C4-2B (cell line): ENCODE results near the gene SIRPB2.

Experiments
- H3K27ac ChIP-seq: fragments of 450-650 bp; 2 replicates; pipeline ENCODE4 v1.5.1; 2017
- ZFX ChIP-seq: fragments of 450-650 bp; IDR thresholded peaks from 2 replicates; pipeline ENCODE4 v1.6.1; 2017
- TF ChIP-seq, protein P1 (sequence below): fragments of 450-650 bp; conservative IDR thresholded peaks from 2 replicates; pipeline ENCODE4 v1.5.1; 2017; ENCODE audit warnings: mild to moderate bottlenecking

SIRPB2 gene

GRCh38 chr20:1465470-1466210 is 25.6 kb downstream of the SIRPB2 start:
- H3K27ac ChIP-seq, result peak overlapping the region; percentile 90
- TF ChIP-seq, protein P1, sequence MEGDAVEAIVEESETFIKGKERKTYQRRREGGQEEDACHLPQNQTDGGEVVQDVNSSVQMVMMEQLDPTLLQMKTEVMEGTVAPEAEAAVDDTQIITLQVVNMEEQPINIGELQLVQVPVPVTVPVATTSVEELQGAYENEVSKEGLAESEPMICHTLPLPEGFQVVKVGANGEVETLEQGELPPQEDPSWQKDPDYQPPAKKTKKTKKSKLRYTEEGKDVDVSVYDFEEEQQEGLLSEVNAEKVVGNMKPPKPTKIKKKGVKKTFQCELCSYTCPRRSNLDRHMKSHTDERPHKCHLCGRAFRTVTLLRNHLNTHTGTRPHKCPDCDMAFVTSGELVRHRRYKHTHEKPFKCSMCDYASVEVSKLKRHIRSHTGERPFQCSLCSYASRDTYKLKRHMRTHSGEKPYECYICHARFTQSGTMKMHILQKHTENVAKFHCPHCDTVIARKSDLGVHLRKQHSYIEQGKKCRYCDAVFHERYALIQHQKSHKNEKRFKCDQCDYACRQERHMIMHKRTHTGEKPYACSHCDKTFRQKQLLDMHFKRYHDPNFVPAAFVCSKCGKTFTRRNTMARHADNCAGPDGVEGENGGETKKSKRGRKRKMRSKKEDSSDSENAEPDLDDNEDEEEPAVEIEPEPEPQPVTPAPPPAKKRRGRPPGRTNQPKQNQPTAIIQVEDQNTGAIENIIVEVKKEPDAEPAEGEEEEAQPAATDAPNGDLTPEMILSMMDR, result no peak
- TF ChIP-seq ZFX, result no peak

DNA sequence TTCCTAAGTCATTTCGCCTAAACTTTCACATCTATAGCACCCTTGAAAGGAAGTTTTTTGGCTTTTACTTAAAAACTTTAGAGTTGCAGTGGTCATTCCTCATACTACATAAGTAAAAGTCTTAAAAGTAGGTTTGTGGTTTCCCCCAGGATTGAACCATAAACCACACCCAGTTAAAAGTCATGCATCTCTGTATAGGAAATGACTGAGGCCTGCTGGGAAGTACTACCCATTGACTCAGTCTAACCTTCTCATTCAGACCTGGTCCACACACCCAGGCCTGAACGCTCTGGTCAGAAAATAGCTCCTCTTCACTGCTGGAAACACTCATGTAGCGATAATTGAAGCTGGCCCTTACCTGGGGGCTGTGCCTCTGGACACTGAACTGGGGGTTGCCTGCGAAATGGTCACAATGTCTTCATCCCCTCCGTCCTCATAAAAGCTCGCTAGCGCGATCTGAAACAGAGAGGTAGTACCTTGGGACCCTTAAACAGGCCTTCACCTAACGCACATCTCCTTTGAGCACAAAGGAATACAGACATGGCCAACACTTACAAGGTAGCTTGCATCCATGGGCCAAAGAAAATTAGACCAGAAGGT is 27.1 kb downstream of the SIRPB2 start:
- no peak overlapping the region for H3K27ac ChIP-seq
- TF ChIP-seq, protein P1, result no peak
- no peak for TF ChIP-seq ZFX

GRCh38 chr20:1462834-1463233 is 28.4 kb downstream of the SIRPB2 start:
- H3K27ac ChIP-seq, result no peak overlapping the region
- TF ChIP-seq ZFX, result no peak
- TF ChIP-seq, protein P1, result no peak

DNA sequence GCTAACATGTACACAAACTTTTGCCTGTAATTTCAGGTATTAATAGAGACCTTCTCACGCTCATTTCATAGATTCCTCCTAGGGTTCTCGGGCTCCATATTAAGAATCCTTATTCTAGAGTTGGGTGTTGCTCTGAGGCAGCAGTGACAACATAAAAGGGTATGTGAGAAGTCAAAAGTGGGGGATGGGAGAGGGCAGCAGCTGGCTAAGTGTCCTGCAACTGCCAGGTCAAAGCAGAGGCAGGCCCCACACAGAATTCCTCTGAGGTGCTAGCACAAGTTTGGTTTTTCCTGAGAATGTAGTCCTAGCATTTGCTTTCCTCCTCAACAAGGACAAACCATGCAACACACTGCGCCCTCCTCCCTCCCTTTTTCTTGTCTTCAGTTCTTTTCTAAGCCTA is 29.2 kb downstream of the SIRPB2 start:
- H3K27ac ChIP-seq, result no peak overlapping the region
- TF ChIP-seq ZFX, result no peak
- TF ChIP-seq, protein P1, result no peak

DNA sequence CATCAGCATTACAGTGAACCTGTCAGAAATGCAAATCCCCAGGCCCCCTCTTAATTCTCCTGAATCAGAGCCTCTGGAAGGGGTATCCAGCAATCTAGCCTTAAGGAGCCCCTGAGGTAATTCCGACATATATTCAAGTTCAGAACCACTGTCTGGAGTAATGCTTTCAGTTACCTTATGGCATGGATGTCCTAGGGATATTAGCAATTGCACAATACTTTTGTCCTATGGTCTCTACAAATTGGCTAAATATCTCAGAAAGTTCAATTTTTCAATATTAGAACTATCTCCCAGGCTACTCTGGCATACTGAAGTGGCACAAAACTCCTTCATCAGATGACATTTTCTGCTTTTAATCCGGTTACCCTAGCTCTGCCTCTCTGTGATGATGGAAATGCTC is 30.9 kb downstream of the SIRPB2 start:
- H3K27ac ChIP-seq, result no peak overlapping the region
- TF ChIP-seq, protein P1, result no peak
- TF ChIP-seq ZFX, result no peak

DNA sequence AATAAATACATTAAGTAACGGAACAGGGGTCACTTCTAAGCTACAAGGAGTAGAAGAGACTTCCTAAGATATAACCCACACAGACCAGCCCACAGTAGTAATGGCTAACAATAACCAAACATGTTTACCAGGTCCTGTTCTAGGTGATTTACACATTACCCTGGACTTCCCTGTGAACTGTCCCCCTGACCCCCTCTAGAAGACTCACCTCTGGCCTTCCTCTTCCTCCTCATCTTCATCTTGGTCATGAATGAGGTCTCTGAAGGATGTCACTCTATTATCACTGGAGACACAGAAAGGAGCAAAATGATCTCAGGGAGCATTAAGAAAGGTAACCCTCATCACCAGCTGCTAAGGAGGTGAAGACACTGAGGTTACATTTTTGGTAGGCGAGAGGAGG is 33.2 kb downstream of the SIRPB2 start:
- TF ChIP-seq, protein P1, result no peak
- TF ChIP-seq ZFX, result no peak

DNA sequence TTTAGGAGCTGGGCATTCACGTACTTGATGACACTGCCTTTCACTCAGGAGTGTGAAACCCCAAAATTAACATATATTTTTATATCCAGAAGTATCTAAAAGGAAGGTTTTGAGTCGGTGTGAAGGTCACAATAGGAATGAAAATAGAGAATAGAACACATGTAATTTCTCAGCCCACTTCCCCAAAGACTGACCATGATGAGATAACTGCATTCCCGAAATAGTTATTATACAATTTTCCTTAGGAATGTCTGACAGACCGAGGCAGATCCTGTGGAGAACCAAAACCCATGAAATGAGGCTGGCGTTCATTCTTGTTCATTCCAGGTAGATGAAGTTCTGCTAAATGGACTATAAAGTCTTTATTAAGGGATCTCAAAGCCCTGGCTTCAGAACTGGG is 34.9 kb downstream of the SIRPB2 start:
- H3K27ac ChIP-seq, result no peak overlapping the region
- TF ChIP-seq, protein P1, result no peak
- TF ChIP-seq ZFX, result no peak

More for the DNA sequence above, 33.2 kb downstream of the SIRPB2 start:
- H3K27ac ChIP-seq, result no peak overlapping the region
